GM18499 (cell line): ENCODE data around the gene IKZF5.

Source experiments
- ATAC-seq: cut with Tn5 transposase; IDR thresholded peaks from one replicate; pipeline ENCODE4 v1.9.1; 2021; ENCODE audit warnings: moderate number of reproducible peaks; ENCODE audit not compliant: insufficient read depth, unreplicated experiment

The IKZF5 gene

GRCh38 chr10:123017421-123018165, 9.0 kb upstream of the IKZF5 start:
- no peak for ATAC-seq

- no peak for ATAC-seq
Observed at GRCh38 chr10:123016228-123016627, 7.6 kb upstream of the IKZF5 start.

GRCh38 chr10:123014772-123015171, 6.2 kb upstream of the IKZF5 start:
- ATAC-seq, result no peak

- ATAC-seq, result no peak
Observed at GRCh38 chr10:123013456-123014419, 5.1 kb upstream of the IKZF5 start.

- ATAC-seq, result no peak
Observed at GRCh38 chr10:123011987-123012386, 3.4 kb upstream of the IKZF5 start.

GRCh38 chr10:123009105-123009820, 668 bp upstream of the IKZF5 start:
- no peak for ATAC-seq

- no peak for ATAC-seq
Observed at GRCh38 chr10:123007558-123008354, 839 bp downstream of the IKZF5 start.

- no peak for ATAC-seq
Observed at GRCh38 chr10:123004298-123004697, 4.3 kb downstream of the IKZF5 start.

GRCh38 chr10:123001370-123001769, 7.2 kb downstream of the IKZF5 start:
- ATAC-seq, result no peak

GRCh38 chr10:123000155-123000554, 8.4 kb downstream of the IKZF5 start:
- no peak for ATAC-seq

GRCh38 chr10:122999347-122999746, 9.2 kb downstream of the IKZF5 start:
- ATAC-seq, result no peak

- ATAC-seq, result no peak
Observed at GRCh38 chr10:122998934-122999333, 9.7 kb downstream of the IKZF5 start.

- ATAC-seq, result no peak
Observed at GRCh38 chr10:122998360-122998917, 10.2 kb downstream of the IKZF5 start.

- no peak for ATAC-seq
Observed at GRCh38 chr10:122997864-122998263, 10.7 kb downstream of the IKZF5 start.

GRCh38 chr10:122995936-122996335, 12.7 kb downstream of the IKZF5 start:
- no peak for ATAC-seq

GRCh38 chr10:122993797-122994336, 14.7 kb downstream of the IKZF5 start:
- ATAC-seq, result no peak

GRCh38 chr10:122992031-122992585, 16.5 kb downstream of the IKZF5 start:
- no peak for ATAC-seq

GRCh38 chr10:122990278-122990677, 18.3 kb downstream of the IKZF5 start:
- ATAC-seq, result no peak

GRCh38 chr10:122988501-122988900, 20.1 kb downstream of the IKZF5 start:
- no peak for ATAC-seq
